Neural cell (in vitro differentiated cells): Measurements from ENCODE around the gene RALGPS2. TPM values are rescaled to one million over a fixed set of nuclear protein-coding genes. Genes with fewer than 3 reads are reported as not detected.

Experiments used
- H2AFZ ChIP-seq: fragments of 200-600, 300-800 bp; sonication (generic), shearing (Covaris generic); 2 replicates; pipeline ENCODE4 v1.6.0; 2014; ENCODE audit warnings: low read depth, mild to moderate bottlenecking, antibody characterized with exemption, low read length, moderate library complexity
- H3F3A ChIP-seq: fragments of 200-600 bp; shearing (Covaris generic); 2 replicates; pipeline ENCODE4 v1.6.1; 2016; ENCODE audit warnings: mild to moderate bottlenecking, moderate library complexity, mixed read lengths, antibody characterized with exemption, low read length; ENCODE audit not compliant: insufficient read depth, poor library complexity, severe bottlenecking
- H3K27ac ChIP-seq: fragments of 200-600, 300-800 bp; sonication (generic), shearing (Covaris generic); 2 replicates; pipeline ENCODE4 v1.5.1; 2014; ENCODE audit warnings: mild to moderate bottlenecking, low read length, moderate library complexity
- H3K27me3 ChIP-seq: fragments of 300-800, 200-600 bp; sonication (generic), shearing (Covaris generic); 2 replicates; pipeline ENCODE4 v1.6.0; 2014; ENCODE audit warnings: mild to moderate bottlenecking, low read depth, low read length, moderate library complexity; ENCODE audit not compliant: insufficient read depth
- H3K36me3 ChIP-seq: fragments of 300-800, 200-600 bp; sonication (generic), shearing (Covaris generic); 2 replicates; pipeline ENCODE4 v1.5.1; 2014; ENCODE audit warnings: mild to moderate bottlenecking, antibody characterized with exemption, low read length, moderate library complexity; ENCODE audit not compliant: insufficient read depth
- H3K4me2 ChIP-seq: fragments of 300-800, 200-600 bp; sonication (generic), shearing (Covaris generic); 2 replicates; pipeline ENCODE4 v1.6.0; 2014; ENCODE audit warnings: mild to moderate bottlenecking, low read length
- H3K4me3 ChIP-seq: fragments of 300-800, 200-600 bp; sonication (generic), shearing (Covaris generic); 2 replicates; pipeline ENCODE4 v1.5.1; 2014; ENCODE audit warnings: mild to moderate bottlenecking, low read length, moderate library complexity
- H3K79me2 ChIP-seq: fragments of 200-600 bp; shearing (Covaris generic); replicated peaks from 2 replicates; pipeline ENCODE4 v1.6.0; 2014; ENCODE audit warnings: mild to moderate bottlenecking, low read length, moderate library complexity; ENCODE audit not compliant: insufficient read depth
- H3K9ac ChIP-seq: fragments of 300-800, 200-600 bp; sonication (generic), shearing (Covaris generic); 2 replicates; pipeline ENCODE4 v1.6.1; 2016; ENCODE audit warnings: mild to moderate bottlenecking, low read length, mixed read lengths
- H3K9me2 ChIP-seq: fragments of 200-600 bp; shearing (Covaris generic); 2 replicates; pipeline ENCODE4 v1.6.1; 2016; ENCODE audit warnings: mild to moderate bottlenecking, low read length, mixed read lengths; ENCODE audit not compliant: insufficient read depth
- H3K9me3 ChIP-seq: fragments of 200-600, 300-800 bp; sonication (generic), shearing (Covaris generic); 2 replicates; pipeline ENCODE4 v1.6.1; 2016; ENCODE audit warnings: mild to moderate bottlenecking, mixed run types, low read length, moderate library complexity, mixed read lengths
- H4K20me1 ChIP-seq: fragments of 200-600 bp; shearing (Covaris generic); 2 replicates; pipeline ENCODE4 v1.6.1; 2016; ENCODE audit warnings: mild to moderate bottlenecking, mixed run types; ENCODE audit not compliant: insufficient read depth
- EP300 ChIP-seq: fragments of 450-650 bp; conservative IDR thresholded peaks from 2 replicates; pipeline ENCODE4 v1.6.1; 2014; ENCODE audit warnings: antibody characterized with exemption, mild to moderate bottlenecking, moderate library complexity; ENCODE audit not compliant: poor library complexity, severe bottlenecking
- EZH2 ChIP-seq: fragments of 200-600, 300-800 bp; shearing (Covaris generic), sonication (generic); IDR thresholded peaks from 2 replicates; pipeline ENCODE4 v1.6.1; 2014; ENCODE audit warnings: antibody characterized with exemption, low read length, borderline replicate concordance, mild to moderate bottlenecking; ENCODE audit not compliant: insufficient read depth, poor library complexity, severe bottlenecking
- MXI1 ChIP-seq: fragments of 450-650 bp; conservative IDR thresholded peaks from 2 replicates; pipeline ENCODE4 v1.6.1; 2014; ENCODE audit warnings: antibody characterized with exemption, mild to moderate bottlenecking; ENCODE audit not compliant: poor library complexity, severe bottlenecking
- POLR2AphosphoS5 ChIP-seq: IDR thresholded peaks from 2 replicates; pipeline ENCODE4 v1.6.1; 2012
- RAD21 ChIP-seq: fragments of 450-650 bp; conservative IDR thresholded peaks from 2 replicates; pipeline ENCODE4 v1.6.1; 2014; ENCODE audit warnings: antibody characterized with exemption, mild to moderate bottlenecking, moderate library complexity
- SMC3 ChIP-seq: fragments of 450-650 bp; conservative IDR thresholded peaks from 2 replicates; pipeline ENCODE4 v1.6.1; 2014; ENCODE audit warnings: antibody characterized with exemption, mild to moderate bottlenecking, moderate library complexity; ENCODE audit not compliant: poor library complexity
- TAF1 ChIP-seq: IDR thresholded peaks from 2 replicates; pipeline ENCODE4 v1.6.1; 2012; ENCODE audit warnings: low read depth
- polyA plus RNA-seq: library from polyadenylated mRNA; depleted of rRNA; stranded (reverse); fragments of >200 nt; gene quantifications from 2 replicates; pipeline ENCODE4 v1.2.3, GENCODE V29; 2014
- TF ChIP-seq, protein P1 (sequence below): fragments of 450-650 bp; IDR thresholded peaks from 2 replicates; pipeline ENCODE4 v1.5.1; 2014; ENCODE audit warnings: antibody characterized with exemption, mild to moderate bottlenecking, moderate library complexity; ENCODE audit not compliant: poor library complexity, severe bottlenecking
- TF ChIP-seq, protein P2 (sequence below): IDR thresholded peaks from 2 replicates; pipeline ENCODE4 v1.6.1; 2012; ENCODE audit warnings: borderline replicate concordance

The RALGPS2 gene
- polyA plus RNA-seq, 1 donor from 2014 or later: 26.6 TPM

DNA sequence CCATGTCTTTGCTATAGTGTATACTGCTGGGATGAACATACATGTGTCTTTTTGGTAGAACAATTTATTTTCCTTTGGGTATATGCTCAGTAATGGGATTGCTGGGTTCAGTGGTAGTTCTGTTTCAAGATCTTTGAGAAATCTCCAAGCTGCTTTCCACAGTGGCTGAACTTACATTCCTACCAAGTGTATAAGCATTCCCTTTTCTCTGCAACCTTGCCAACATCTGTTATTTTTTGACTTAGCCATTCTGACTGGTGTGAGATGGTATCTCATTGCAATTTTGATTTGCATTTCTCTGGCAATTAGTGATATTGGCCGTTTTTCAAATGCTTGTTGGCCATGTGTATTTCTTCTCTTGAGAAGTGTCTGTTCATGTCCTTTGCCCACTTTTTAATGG is 183.3 kb downstream of the RALGPS2 start:
- Histone ChIP-seq H3K9ac (no peak overlapping the region), H3K79me2 (no peaks in the 10 kb centered on the region), H3K27me3 (no peaks in the 10 kb centered on the region), H3K27ac (no peak overlapping the region), H2AFZ (no peak overlapping the region), H3K4me2 (no peak overlapping the region), H3K36me3 (no peaks in the 10 kb centered on the region), H3F3A (no peaks in the 10 kb centered on the region), H3K4me3 (no peak overlapping the region), H3K9me2 (no peaks in the 10 kb centered on the region), H4K20me1 (no peaks in the 10 kb centered on the region), H3K9me3 (no peaks in the 10 kb centered on the region)
- TF ChIP-seq POLR2AphosphoS5 (no peak), MXI1 (no peak), TAF1 (no peak), EZH2 (no peak), SMC3 (no peak), EP300 (no peak), RAD21 (no peak)
- TF ChIP-seq, protein P1, sequence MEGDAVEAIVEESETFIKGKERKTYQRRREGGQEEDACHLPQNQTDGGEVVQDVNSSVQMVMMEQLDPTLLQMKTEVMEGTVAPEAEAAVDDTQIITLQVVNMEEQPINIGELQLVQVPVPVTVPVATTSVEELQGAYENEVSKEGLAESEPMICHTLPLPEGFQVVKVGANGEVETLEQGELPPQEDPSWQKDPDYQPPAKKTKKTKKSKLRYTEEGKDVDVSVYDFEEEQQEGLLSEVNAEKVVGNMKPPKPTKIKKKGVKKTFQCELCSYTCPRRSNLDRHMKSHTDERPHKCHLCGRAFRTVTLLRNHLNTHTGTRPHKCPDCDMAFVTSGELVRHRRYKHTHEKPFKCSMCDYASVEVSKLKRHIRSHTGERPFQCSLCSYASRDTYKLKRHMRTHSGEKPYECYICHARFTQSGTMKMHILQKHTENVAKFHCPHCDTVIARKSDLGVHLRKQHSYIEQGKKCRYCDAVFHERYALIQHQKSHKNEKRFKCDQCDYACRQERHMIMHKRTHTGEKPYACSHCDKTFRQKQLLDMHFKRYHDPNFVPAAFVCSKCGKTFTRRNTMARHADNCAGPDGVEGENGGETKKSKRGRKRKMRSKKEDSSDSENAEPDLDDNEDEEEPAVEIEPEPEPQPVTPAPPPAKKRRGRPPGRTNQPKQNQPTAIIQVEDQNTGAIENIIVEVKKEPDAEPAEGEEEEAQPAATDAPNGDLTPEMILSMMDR: no peak
- TF ChIP-seq, protein P2, sequence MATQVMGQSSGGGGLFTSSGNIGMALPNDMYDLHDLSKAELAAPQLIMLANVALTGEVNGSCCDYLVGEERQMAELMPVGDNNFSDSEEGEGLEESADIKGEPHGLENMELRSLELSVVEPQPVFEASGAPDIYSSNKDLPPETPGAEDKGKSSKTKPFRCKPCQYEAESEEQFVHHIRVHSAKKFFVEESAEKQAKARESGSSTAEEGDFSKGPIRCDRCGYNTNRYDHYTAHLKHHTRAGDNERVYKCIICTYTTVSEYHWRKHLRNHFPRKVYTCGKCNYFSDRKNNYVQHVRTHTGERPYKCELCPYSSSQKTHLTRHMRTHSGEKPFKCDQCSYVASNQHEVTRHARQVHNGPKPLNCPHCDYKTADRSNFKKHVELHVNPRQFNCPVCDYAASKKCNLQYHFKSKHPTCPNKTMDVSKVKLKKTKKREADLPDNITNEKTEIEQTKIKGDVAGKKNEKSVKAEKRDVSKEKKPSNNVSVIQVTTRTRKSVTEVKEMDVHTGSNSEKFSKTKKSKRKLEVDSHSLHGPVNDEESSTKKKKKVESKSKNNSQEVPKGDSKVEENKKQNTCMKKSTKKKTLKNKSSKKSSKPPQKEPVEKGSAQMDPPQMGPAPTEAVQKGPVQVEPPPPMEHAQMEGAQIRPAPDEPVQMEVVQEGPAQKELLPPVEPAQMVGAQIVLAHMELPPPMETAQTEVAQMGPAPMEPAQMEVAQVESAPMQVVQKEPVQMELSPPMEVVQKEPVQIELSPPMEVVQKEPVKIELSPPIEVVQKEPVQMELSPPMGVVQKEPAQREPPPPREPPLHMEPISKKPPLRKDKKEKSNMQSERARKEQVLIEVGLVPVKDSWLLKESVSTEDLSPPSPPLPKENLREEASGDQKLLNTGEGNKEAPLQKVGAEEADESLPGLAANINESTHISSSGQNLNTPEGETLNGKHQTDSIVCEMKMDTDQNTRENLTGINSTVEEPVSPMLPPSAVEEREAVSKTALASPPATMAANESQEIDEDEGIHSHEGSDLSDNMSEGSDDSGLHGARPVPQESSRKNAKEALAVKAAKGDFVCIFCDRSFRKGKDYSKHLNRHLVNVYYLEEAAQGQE: no peak

DNA sequence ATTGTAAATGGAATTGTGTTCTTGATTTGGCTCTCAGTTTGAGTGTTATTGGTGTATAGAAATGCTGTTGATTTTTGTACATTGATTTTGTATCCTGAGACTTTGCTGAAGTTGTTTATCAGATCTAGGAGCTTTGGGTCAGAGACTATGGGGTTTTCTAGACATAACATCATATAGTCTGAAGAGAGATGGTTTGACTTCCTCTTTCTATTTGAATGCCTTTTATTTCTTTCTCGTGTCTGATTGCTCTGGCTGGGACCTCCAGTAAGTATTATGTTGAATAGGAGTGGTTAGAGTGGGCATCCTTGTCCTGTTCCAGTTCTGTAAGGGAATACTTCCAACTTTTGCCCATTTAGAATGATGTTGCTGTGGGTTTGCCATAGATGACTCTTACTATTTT is 185.0 kb downstream of the RALGPS2 start:
- TF ChIP-seq SMC3 (no peak), EP300 (no peak), TAF1 (no peak), EZH2 (no peak), RAD21 (no peak), MXI1 (no peak), POLR2AphosphoS5 (no peak)
- TF ChIP-seq, protein P2: no peak
- TF ChIP-seq, protein P1: no peak

More for the DNA sequence above, 185.0 kb downstream of the RALGPS2 start:
- Histone ChIP-seq H3K9me3 (no peaks in the 10 kb centered on the region), H3K9me2 (no peaks in the 10 kb centered on the region), H3K4me2 (no peak overlapping the region), H3K4me3 (no peak overlapping the region), H3K79me2 (no peaks in the 10 kb centered on the region), H3K27ac (no peak overlapping the region), H3F3A (no peaks in the 10 kb centered on the region), H3K27me3 (no peaks in the 10 kb centered on the region), H3K9ac (no peak overlapping the region), H4K20me1 (no peaks in the 10 kb centered on the region), H3K36me3 (no peaks in the 10 kb centered on the region), H2AFZ (no peak overlapping the region)
